ENCODE results near the gene MRGPRD.

DNA sequence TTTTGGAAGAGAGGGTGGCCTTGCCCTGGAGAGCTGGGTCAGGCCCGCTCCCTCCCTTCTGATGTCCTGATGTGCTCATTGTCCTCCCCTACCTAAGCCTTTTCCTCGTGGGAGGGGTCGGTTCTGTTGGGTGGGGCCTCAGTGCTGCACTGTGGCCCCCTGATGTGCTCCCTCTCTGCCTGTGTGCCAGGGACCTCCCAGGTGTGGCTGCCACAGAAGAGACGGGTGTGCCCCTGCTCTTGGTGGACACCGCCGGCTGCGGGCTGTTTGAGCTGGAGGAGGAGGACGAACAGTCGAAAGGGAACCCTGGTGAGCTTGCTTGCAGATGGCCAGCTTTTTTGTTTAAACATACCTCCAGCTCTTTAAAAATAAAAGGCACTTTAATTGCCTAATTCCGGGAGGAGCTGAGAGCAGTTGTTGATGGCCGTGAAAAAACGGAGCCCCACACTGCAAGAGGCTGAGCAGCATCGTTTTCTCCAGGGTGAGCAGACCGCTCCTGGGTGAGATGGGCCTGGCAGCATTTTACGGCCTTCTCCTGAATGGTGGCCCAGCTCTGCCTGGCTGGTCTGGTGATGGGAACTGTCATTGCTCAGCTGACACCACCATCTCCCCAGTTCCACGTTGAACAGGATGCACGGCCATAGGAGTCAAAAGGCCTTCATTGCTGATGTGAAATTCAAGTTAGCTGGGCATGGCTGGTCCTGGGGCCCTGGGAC lies 47.0 kb downstream of the MRGPRD start:
- TF ChIP-seq, protein P1, sequence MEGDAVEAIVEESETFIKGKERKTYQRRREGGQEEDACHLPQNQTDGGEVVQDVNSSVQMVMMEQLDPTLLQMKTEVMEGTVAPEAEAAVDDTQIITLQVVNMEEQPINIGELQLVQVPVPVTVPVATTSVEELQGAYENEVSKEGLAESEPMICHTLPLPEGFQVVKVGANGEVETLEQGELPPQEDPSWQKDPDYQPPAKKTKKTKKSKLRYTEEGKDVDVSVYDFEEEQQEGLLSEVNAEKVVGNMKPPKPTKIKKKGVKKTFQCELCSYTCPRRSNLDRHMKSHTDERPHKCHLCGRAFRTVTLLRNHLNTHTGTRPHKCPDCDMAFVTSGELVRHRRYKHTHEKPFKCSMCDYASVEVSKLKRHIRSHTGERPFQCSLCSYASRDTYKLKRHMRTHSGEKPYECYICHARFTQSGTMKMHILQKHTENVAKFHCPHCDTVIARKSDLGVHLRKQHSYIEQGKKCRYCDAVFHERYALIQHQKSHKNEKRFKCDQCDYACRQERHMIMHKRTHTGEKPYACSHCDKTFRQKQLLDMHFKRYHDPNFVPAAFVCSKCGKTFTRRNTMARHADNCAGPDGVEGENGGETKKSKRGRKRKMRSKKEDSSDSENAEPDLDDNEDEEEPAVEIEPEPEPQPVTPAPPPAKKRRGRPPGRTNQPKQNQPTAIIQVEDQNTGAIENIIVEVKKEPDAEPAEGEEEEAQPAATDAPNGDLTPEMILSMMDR (IDR thresholded peaks at IDR 0.05; ENCODE audit: low read depth, low read length), result no peak
- TF ChIP-seq EZH2phosphoT487 (IDR thresholded peaks at IDR 0.05; ENCODE audit: low read depth), result no peak
